Heart left ventricle (tissue), 13 donors: ENCODE results near the gene CALR.

ENCODE experiments used
- POLR2A ChIP-seq, 2 donors: fragments of 450-650 bp; IDR thresholded peaks; one replicate each; pipeline ENCODE4 v1.6.1; 2017; ENCODE audit warnings: antibody characterized with exemption in 2 of 2, mild to moderate bottlenecking in 2 of 2, moderate library complexity in 2 of 2
- TF ChIP-seq, protein P1 (sequence below), 12 donors: fragments of 200-600 bp; sonication (generic) in 4 of 12; IDR thresholded peaks; one replicate each; pipeline versions ENCODE4 v1.5.0 to v1.8.0; 2018 to 2022; ENCODE audit warnings: antibody characterized with exemption in 12 of 12, mild to moderate bottlenecking in 5 of 12
- donor health status: ischemic (EF 13 %, LVEDD 7.1; RV severe dilation, severe dysfunction).
- donor health status: DM: no; HTN: yes; CAD: no.
- donor health status: DM: no; HTN: no; CAD: no.
- donor health status: ischemic (EF 25% LVEDD 6.9; RV normal size, moderate dysfunction).
- donor health status: ischemic (EF 25% LVEDD 5.7; RV mildly dilated, moderate dysfunction).
- donor health status: ischemic (EF 35%, LVEDD 5.7; RV mildly dilated, moderate dysfunction).
- donor health status: nonischemic (EF 11% LVEDD 7.7; RV severe dilation, severe dysfunction).
- donor health status: DM: yes; HTN: yes; CAD: no.
- donor health status: PGD.
- donor health status: ischemic (EF 29% LVEDD 5.4; RV normal size, mild dysfunction).
- donor health status: nonischemic (EF 23%, LVEDD 6.1; RV moderate dilation, normal function).

DNA sequence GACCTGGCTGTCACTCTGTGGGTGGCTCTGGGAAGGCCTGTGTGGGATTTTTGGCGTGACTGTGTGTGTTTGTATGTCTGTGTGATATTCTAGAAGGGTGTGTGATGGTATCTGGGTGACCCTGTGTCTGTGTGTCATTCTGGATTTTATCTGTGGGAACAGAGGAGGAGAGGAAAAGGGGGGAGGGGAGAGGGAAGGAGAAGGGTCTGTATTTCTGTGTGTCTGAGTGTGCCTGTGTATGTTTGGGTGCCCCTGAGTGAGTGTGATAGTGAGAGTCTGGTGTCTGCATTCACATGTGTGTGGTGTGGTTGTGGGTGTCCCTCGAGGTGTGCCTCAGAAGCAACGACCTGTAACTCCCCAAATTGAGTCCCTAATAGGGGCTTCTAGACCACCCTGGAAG lies 48.8 kb downstream of the CALR start:
- TF ChIP-seq, protein P1, sequence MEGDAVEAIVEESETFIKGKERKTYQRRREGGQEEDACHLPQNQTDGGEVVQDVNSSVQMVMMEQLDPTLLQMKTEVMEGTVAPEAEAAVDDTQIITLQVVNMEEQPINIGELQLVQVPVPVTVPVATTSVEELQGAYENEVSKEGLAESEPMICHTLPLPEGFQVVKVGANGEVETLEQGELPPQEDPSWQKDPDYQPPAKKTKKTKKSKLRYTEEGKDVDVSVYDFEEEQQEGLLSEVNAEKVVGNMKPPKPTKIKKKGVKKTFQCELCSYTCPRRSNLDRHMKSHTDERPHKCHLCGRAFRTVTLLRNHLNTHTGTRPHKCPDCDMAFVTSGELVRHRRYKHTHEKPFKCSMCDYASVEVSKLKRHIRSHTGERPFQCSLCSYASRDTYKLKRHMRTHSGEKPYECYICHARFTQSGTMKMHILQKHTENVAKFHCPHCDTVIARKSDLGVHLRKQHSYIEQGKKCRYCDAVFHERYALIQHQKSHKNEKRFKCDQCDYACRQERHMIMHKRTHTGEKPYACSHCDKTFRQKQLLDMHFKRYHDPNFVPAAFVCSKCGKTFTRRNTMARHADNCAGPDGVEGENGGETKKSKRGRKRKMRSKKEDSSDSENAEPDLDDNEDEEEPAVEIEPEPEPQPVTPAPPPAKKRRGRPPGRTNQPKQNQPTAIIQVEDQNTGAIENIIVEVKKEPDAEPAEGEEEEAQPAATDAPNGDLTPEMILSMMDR (IDR thresholded peaks at IDR 0.05): no peak
- TF ChIP-seq POLR2A (IDR thresholded peaks at IDR 0.05): no peak
